ENCODE measurements around the gene SRSF10.

- peak; percentile 61 to 66 for TF ChIP-seq CTCF (conservative IDR thresholded peaks at IDR 0.05 in 1 of 2, IDR thresholded peaks at IDR 0.05 in 1 of 2; ENCODE audit: low read depth in 1 of 2, low read length in 2 of 2)
- no peak for TF ChIP-seq EZH2 (IDR thresholded peaks at IDR 0.05; ENCODE audit: low read length, missing control alignments)
These were observed 63.7 kb downstream of the SRSF10 start for GRCh38 chr1:23916209-23917131.

Data from fibroblast of lung (primary cell).